HUES48 (cell line): ENCODE results near the gene ENTPD2.

Experiments
- H3K27ac ChIP-seq: one replicate; pipeline ENCODE4 v1.7.0; 2013; ENCODE audit warnings: low read depth, low read length, inconsistent platforms
- H3K27me3 ChIP-seq: 2 replicates; pipeline ENCODE4 v1.6.1; 2013; ENCODE audit warnings: mild to moderate bottlenecking, low read length; ENCODE audit not compliant: control insufficient read depth, insufficient read depth
- H3K36me3 ChIP-seq: 2 replicates; pipeline ENCODE4 v1.6.1; 2013; ENCODE audit warnings: low read length; ENCODE audit not compliant: control insufficient read depth, insufficient read depth
- H3K4me1 ChIP-seq: 2 replicates; pipeline ENCODE4 v1.6.1; 2013; ENCODE audit warnings: mild to moderate bottlenecking, low read length; ENCODE audit not compliant: control insufficient read depth, insufficient read depth
- H3K4me3 ChIP-seq: 2 replicates; pipeline ENCODE4 v1.5.1; 2013; ENCODE audit warnings: mild to moderate bottlenecking, low read depth, low read length
- H3K9ac ChIP-seq: 2 replicates; pipeline ENCODE4 v1.6.1; 2013; ENCODE audit warnings: mild to moderate bottlenecking, low read depth, low read length, moderate library complexity
- H3K9me3 ChIP-seq: 2 replicates; pipeline ENCODE4 v1.6.1; 2013; ENCODE audit warnings: low read length; ENCODE audit not compliant: control insufficient read depth, insufficient read depth

Gene ENTPD2

DNA sequence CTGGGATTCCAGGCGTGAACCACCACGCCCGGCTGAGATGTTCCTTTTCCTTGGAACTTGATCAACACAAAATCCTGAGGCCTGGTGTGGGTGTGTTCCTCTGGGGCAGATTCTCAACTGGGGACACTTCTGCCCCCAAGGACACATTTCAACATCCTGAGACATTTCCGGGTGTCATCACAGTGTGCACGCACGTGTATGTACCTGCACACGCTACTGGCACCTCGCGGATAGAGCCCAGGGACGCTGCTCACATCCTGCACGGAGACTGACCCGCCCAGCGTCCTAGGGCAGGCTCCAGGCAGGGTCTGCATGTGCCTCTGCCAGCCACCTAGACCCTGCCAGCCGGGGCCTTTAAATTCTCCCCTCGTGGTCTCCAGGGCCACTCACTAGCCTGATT lies 8.5 kb upstream of the ENTPD2 start:
- Histone ChIP-seq H3K4me1 (no peaks in the 10 kb centered on the region), H3K9me3 (no peaks in the 10 kb centered on the region), H3K27me3 (no peaks in the 10 kb centered on the region), H3K4me3 (no peak overlapping the region), H3K27ac (no peak overlapping the region), H3K9ac (no peak overlapping the region), H3K36me3 (peaks cover 9% of the 10 kb centered on the region; the same call in 1 of the 2 replicates)

DNA sequence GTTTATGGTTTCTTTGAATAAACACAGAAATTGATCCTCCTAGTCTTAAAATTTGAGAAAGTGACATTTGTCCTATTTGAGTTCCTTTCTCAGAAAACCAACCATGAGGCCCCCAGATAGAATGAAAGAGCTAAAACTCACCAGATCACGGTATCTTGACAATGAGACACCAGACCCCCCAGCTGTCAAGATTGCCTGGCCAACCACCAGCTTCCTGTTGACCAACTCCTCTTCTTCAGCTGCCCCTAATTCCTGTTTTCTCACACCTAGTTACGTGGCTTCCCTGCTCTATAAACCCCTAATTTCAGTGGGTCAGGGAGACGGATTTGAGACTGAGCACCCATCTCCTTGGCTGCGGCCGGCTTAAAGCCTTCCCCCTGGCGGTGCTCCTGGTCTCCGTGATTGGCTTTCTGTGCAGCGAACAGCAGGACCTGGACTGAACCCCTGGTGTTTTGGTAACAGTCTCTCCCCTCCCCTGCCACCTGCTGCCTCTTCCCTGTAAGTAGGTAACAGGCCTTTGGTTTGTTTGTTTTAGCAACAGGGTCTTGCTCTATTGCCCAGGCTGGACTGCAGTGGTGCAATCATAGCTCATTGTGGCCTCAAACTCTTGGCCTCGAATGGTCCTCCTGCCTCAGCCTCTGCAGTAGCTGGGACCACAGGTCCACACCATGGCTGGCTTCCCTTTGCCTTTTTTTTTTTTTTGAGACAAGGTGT lies 4.8 kb upstream of the ENTPD2 start:
- peaks cover 19% of the 10 kb centered on the region for H3K27me3 ChIP-seq
- H3K27ac ChIP-seq: no peak overlapping the region
- no peaks in the 10 kb centered on the region for H3K9me3 ChIP-seq
- H3K4me3 ChIP-seq: no peak overlapping the region
- no peaks in the 10 kb centered on the region for H3K36me3 ChIP-seq
- H3K9ac ChIP-seq: no peak overlapping the region
- H3K4me1 ChIP-seq: no peaks in the 10 kb centered on the region; the same call in 1 of the 2 replicates

DNA sequence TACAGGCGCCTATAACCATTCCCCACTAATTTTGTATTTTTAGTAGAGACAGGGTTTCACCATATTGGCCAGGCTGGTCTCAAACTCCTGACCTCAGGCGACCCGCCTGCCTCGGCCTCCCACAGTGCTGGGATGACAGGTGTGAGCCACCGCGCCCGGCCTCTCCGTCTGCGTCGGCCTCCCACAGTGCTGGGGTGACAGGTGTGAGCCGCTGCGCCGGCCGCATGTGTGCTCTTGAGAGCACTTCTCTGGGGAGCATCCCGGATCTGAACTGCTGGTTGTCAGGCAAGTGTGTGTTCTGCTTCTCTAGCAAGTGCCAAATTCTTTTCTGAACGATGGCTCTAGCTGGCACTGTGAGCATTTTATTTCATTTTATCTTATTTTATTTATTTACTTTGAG lies 3.7 kb upstream of the ENTPD2 start:
- Histone ChIP-seq H3K4me3 (no peak overlapping the region), H3K27me3 (peaks cover 31% of the 10 kb centered on the region), H3K9ac (no peak overlapping the region), H3K36me3 (no peaks in the 10 kb centered on the region), H3K27ac (no peak overlapping the region), H3K4me1 (peaks cover 3% of the 10 kb centered on the region), H3K9me3 (no peaks in the 10 kb centered on the region)

DNA sequence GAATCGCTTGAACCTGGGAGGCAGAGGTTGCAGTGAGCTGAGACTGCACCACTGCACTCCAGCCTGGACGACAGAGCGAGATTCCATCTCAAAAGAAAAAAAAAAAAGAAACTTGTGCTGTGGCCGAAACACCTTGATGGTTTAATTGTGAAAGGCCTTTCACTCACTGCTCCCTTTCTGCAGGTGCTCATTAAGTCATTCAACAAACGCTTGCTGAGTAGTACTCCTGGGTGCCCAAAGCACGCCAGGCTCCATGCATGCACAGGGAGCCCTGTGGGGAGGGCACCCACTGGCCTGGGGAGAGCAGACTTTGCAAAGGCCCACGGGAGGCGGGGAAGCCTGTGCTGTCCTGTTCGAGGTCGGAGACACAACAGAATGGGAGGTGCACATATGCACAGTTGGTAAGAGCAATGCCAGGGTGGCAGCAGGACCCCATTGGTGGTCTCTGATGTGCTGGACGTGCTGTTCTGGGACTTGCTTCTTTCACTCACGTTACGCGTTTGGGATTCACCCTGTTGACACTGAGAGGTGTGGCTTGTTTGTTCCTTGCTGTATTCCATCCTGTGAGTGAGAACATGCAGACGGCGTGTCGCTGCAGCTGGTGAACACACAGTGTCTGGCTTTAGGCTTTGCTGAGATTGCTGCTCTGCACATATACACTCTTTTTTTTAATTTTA lies 3.0 kb upstream of the ENTPD2 start:
- Histone ChIP-seq H3K9ac (no peak overlapping the region), H3K4me3 (no peak overlapping the region), H3K36me3 (no peaks in the 10 kb centered on the region), H3K27ac (no peak overlapping the region), H3K27me3 (peaks cover 37% of the 10 kb centered on the region), H3K4me1 (peaks cover 3% of the 10 kb centered on the region), H3K9me3 (no peaks in the 10 kb centered on the region)

DNA sequence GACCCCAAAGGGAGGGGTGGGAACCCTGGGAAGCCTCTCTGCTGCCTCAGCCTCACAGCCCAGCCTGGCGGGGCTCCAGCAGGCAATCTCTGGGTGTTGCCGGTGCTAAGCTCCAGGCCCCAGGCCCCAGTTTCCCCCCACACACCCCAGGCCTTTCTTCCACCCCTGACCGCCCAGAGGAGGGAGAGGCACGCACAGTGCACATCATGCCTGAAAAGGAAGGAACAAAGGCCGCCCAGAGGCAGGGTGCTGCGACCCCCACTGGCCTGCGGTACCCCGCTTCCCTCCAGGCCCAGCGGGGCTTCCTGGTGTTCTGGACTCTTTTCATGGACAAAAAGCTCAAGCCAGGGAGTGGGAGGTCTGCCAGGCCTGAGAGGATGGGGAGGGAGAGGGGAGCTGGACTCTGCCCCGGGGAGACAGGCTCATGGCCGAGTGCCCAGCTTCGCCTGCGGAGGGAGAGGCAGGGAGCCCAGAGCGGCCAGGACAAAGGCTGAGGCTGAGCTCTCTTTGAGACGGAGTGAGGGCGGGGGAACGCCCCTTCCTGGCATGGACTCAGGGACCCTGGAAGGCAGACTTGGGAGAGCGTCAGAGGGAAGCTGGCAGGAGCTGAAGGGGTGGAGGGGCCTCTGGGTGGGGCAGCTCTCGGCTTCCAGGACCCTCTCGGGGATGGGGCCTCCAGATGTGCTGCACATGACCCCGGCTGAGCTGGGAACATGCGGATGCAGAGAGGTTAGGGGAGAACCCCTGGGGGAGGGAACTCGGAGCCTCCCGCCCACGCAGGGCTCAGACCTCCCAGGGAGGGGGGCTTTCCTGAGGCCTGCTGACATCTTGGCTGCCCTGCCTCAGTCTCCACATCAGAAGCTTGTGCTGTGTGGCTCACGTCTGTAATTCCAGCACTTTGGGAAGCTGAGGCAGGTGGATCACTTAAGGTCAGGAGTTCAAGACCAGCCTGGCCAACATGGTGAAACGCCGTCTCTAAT lies 1.8 kb upstream of the ENTPD2 start:
- Histone ChIP-seq H3K4me1 (peaks cover 3% of the 10 kb centered on the region), H3K27me3 (peaks cover 49% of the 10 kb centered on the region), H3K9ac (no peak overlapping the region), H3K9me3 (no peaks in the 10 kb centered on the region), H3K4me3 (no peak overlapping the region), H3K27ac (no peak overlapping the region), H3K36me3 (no peaks in the 10 kb centered on the region)

DNA sequence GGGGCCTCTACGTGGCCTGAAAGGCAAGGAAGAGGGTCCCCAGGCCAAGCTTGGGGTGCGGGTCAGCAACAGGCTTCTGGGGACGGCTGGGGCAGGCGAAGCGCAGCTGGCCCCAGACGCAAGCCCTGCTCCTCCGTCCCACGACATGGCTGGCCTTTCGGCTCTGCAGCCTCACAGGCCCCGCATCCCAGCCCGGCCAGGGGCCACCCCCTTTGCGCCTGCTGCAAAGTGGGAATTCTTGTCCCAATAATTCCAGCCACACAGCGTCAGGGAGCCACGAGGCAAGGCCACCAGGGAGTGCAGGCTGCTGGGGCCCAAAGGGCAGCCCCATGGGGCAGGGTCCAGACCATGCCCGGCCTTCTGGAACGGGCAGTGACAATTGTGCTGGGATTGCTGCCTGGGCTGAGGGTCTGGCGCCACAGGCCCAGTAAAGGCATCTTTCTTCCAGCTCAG lies 1.1 kb upstream of the ENTPD2 start:
- Histone ChIP-seq H3K9ac (no peak overlapping the region), H3K27me3 (peaks cover 56% of the 10 kb centered on the region), H3K4me3 (no peak overlapping the region), H3K9me3 (no peaks in the 10 kb centered on the region), H3K36me3 (no peaks in the 10 kb centered on the region), H3K27ac (no peak overlapping the region), H3K4me1 (peaks cover 3% of the 10 kb centered on the region)

DNA sequence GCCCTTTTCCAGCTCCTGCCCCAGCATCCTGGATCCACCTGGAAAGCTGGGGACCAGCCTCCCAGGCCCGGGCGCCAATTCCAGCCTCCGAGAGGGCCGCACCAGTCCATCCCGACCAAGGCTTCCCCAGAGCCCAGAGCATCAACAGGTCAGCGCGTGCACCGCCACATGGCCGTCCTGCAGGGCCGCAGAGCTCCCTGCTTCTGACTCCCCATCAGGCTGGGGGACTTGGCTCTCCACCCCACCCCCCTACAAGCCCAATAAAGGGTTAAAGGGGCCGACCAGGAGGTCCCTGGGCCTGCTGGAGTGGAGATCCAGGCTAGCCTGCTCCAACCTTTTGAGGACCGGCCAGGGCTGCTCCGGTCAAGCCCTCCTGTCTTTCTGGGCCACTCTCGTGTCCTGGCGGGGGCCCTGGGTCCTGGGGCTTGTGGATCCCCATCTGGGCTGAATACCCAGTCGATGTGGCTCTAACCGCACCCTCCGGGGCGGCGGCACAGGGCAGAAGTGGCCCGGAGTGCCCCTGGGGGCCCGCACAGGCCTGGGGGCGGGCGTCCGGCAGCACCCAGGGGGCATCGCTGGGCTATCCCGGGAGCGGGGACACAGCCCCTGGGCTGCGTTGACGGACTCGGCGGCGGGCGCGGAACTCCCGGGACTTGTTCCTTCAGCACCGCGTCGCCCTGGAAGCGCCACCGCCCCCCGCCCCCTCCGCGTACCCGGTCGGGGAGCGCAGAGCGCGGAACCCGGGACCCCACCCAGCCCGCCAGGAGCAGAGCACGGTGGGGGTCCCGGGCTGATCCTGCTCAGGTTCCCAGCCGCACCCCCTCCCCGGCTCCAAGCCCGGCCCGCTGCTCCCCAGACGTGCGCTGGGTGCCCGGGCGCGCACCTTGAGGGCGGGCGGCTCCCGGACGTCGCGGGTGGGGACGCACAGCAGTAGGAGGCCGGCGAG lies 590 bp downstream of the ENTPD2 start:
- H3K4me1 ChIP-seq: peaks cover 3% of the 10 kb centered on the region
- H3K36me3 ChIP-seq: no peaks in the 10 kb centered on the region
- H3K4me3 ChIP-seq: peak overlapping the region; percentile 55
- no peaks in the 10 kb centered on the region for H3K9me3 ChIP-seq
- peaks cover 68% of the 10 kb centered on the region for H3K27me3 ChIP-seq
- H3K9ac ChIP-seq: no peak overlapping the region
- no peak overlapping the region for H3K27ac ChIP-seq

DNA sequence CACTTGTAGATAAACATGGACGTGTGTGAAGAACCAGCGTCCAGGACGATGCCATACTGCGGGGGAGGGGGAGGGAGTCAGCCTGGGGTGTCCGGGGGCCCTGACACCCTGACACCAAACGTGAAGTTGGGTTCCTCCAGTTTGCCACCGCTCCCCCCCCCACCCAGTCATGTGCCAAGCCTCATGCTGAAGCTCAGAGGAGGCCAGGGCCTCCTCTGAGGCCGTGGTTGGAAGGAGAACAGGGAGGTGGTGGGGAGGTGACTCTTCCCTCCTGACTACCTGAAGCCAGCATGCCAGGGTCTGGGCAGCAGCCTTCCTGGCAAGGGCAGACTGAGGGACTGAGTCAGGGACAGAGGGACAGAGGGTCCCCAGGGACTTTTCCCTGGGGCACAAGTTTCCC lies 1.6 kb downstream of the ENTPD2 start:
- Histone ChIP-seq H3K9ac (no peak overlapping the region), H3K27me3 (peaks cover 77% of the 10 kb centered on the region), H3K27ac (no peak overlapping the region)

DNA sequence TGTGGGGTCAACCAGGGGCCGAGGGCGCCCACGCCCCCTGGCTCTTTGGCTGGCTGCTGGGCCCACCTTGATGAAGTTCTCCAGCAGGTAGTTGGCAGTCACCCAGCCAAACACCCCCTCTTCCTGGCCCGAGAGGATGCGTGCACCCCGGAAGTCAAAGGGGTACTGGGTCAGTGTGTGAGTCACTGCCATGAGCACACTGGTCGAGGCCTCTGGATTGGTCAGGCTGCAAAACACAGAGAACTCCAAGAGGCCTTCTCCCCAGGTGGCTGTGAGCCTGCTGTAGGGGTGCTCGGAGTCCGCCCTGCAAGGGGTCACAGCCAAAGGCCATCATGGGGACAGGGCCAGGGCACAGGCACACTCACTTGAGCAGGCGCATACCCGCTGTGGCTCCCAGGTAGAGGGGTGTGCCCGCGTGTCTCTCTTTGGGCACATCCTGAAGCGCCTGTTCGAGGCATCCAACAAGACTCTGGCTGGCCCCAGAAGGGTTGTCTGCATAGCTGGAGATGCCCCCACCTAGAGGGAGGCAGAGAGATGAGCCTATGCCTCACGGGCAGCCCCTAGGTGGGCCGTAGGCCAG lies 2.6 kb downstream of the ENTPD2 start:
- Histone ChIP-seq H3K27me3 (peaks cover 84% of the 10 kb centered on the region), H3K9ac (no peak overlapping the region), H3K4me3 (no peak overlapping the region), H3K4me1 (peaks cover 3% of the 10 kb centered on the region), H3K27ac (no peak overlapping the region), H3K9me3 (no peaks in the 10 kb centered on the region), H3K36me3 (no peaks in the 10 kb centered on the region)

More for the DNA sequence above, 1.6 kb downstream of the ENTPD2 start:
- peaks cover 3% of the 10 kb centered on the region for H3K4me1 ChIP-seq
- no peaks in the 10 kb centered on the region for H3K9me3 ChIP-seq
- H3K36me3 ChIP-seq: no peaks in the 10 kb centered on the region
- no peak overlapping the region for H3K4me3 ChIP-seq

DNA sequence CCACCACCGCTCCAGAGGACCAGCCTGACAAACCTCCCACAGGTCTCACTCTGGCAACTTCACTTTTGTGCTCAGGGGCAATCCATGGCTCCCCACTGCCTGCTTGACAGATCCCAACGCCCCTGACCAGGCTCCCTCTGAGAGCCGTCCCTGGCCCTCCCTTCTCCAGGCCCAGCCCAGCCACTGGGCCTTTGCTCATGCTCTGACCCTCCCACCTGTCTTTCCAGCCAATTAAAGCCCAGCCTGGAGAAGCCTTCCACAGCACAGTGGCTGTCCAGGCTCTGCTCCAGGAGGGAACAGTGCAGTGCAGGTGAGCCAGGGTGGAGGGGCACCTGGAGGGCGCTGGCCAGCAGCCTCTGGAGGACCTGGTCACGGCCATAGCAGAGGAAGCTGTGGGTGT lies 3.3 kb downstream of the ENTPD2 start:
- peaks cover 83% of the 10 kb centered on the region for H3K27me3 ChIP-seq
- no peak overlapping the region for H3K27ac ChIP-seq
- no peaks in the 10 kb centered on the region for H3K9me3 ChIP-seq
- H3K9ac ChIP-seq: no peak overlapping the region
- peaks cover 3% of the 10 kb centered on the region for H3K4me1 ChIP-seq
- no peak overlapping the region for H3K4me3 ChIP-seq
- no peaks in the 10 kb centered on the region for H3K36me3 ChIP-seq
